Progenitor cell of endocrine pancreas (in vitro differentiated cells): Measurements from ENCODE around the gene EIF4EBP2. TPM values are rescaled to one million over a fixed set of nuclear protein-coding genes. Genes with fewer than 3 reads are reported as not detected.

ENCODE experiments used
- DNase-seq: peaks from one replicate; pipeline ENCODE4 v3.0.0; 2021; ENCODE audit warnings: low spot score; ENCODE audit not compliant: unreplicated experiment
- H3K27ac Mint-ChIP-seq: 2 replicates; pipeline ENCODE4 v1.8.0; 2021; ENCODE audit warnings: mild to moderate bottlenecking, moderate library complexity, mixed read lengths
- H3K27me3 Mint-ChIP-seq: 2 replicates; pipeline ENCODE4 v1.8.0; 2021; ENCODE audit warnings: mixed read lengths
- H3K36me3 Mint-ChIP-seq: 2 replicates; pipeline ENCODE4 v1.8.0; 2022; ENCODE audit warnings: mixed read lengths; ENCODE audit not compliant: insufficient read depth
- H3K4me1 Mint-ChIP-seq: 2 replicates; pipeline ENCODE4 v1.8.0; 2021; ENCODE audit warnings: low read depth, mixed read lengths
- H3K4me3 Mint-ChIP-seq: 2 replicates; pipeline ENCODE4 v1.8.0; 2021; ENCODE audit warnings: low read depth, mild to moderate bottlenecking, moderate library complexity, mixed read lengths
- H3K9me3 Mint-ChIP-seq: 2 replicates; pipeline ENCODE4 v1.8.0; 2021; ENCODE audit warnings: low read depth, mixed read lengths
- total RNA-seq: library from RNA; stranded (reverse); gene quantifications from 2 replicates; pipeline ENCODE4 v1.2.1, GENCODE V29; 2021
- TF ChIP-seq, protein P1 (sequence below): fragments of 200-600 bp; sonication (generic); IDR thresholded peaks from one replicate; pipeline ENCODE4 v1.5.0; 2021; ENCODE audit warnings: antibody characterized with exemption, mild to moderate bottlenecking; ENCODE audit not compliant: unreplicated experiment

The EIF4EBP2 gene
- total RNA-seq, 1 donor from 2014 or later = 101 TPM

DNA sequence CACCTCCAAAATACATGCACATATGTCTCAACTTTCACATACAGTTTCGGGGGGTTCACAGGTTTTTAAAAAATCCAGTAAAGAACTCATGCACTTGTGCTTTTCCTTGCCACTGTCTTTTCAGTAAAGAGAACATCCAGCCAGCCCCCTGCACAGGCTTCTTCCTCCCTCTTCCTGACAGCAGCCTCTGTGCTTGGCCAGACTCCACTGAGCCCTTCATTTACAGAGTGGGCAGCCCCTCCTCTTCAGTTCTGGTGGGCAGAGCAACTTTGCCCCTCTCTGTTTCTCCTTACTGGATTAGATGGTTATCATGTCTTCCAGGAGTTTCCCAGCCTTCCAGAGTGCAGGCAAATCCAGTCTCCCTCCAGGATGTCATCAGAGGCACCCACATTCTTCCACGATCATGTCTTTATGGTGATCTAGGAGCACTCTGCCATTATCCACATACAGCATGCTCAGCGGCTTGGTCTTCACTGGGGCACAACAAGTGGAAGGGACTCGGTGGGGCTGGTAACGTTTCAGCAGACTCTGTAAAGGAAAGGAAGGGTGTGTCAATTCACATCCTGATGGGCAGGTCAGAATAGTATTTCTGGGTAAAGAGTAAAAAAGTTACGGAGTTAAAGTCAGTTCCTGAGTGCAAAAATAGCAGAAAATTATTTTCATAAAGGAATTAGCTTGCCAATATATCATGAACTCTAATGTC lies 28.8 kb downstream of the EIF4EBP2 start:
- Mint-ChIP-seq H3K27me3 (peaks cover 11% of the 10 kb centered on the region), H3K4me3 (no peak overlapping the region), H3K36me3 (peaks cover 9% of the 10 kb centered on the region), H3K9me3 (no peaks in the 10 kb centered on the region), H3K4me1 (peaks cover 17% of the 10 kb centered on the region), H3K27ac (no peak overlapping the region)
- no peak for DNase-seq
- TF ChIP-seq, protein P1, sequence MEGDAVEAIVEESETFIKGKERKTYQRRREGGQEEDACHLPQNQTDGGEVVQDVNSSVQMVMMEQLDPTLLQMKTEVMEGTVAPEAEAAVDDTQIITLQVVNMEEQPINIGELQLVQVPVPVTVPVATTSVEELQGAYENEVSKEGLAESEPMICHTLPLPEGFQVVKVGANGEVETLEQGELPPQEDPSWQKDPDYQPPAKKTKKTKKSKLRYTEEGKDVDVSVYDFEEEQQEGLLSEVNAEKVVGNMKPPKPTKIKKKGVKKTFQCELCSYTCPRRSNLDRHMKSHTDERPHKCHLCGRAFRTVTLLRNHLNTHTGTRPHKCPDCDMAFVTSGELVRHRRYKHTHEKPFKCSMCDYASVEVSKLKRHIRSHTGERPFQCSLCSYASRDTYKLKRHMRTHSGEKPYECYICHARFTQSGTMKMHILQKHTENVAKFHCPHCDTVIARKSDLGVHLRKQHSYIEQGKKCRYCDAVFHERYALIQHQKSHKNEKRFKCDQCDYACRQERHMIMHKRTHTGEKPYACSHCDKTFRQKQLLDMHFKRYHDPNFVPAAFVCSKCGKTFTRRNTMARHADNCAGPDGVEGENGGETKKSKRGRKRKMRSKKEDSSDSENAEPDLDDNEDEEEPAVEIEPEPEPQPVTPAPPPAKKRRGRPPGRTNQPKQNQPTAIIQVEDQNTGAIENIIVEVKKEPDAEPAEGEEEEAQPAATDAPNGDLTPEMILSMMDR = no peak

DNA sequence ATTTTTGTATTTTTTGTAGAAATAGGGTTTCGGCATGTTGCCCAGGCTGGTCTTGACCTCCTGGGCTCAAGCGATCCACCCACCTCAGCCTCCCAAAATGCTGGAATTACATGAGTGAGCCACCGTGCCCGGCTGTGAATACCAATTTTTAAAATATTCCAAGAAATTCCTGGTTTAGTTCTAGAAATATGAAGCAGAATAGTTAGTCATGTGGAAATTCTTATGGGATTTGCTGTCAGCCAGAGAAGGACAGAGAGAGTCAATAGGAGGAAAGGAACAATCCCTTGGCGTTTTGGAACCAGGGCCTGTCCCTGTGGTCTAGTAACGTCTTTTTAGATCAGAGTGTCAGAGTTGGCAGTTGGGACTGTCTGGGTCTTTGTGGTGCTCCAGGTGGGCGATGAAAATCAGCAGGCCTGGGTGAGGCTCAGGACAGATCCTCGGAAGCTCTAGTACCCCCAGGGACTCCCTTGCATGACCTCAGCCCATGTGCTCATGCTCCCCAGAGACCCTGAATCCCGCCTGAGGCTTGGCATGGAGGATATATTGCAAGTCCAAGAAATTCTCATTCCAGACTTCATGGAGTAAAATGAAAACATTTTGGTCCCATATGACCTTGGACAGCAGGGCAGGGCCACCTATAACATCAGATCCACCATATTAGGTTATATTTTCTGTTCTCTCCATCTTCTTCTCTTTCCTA lies 29.8 kb downstream of the EIF4EBP2 start:
- TF ChIP-seq, protein P1 = no peak
- Mint-ChIP-seq H3K9me3 (no peaks in the 10 kb centered on the region), H3K4me1 (peaks cover 17% of the 10 kb centered on the region), H3K27me3 (peaks cover 19% of the 10 kb centered on the region), H3K36me3 (peaks cover 5% of the 10 kb centered on the region), H3K27ac (peak overlapping the region; percentile 24), H3K4me3 (no peak overlapping the region)
- no peak for DNase-seq

DNA sequence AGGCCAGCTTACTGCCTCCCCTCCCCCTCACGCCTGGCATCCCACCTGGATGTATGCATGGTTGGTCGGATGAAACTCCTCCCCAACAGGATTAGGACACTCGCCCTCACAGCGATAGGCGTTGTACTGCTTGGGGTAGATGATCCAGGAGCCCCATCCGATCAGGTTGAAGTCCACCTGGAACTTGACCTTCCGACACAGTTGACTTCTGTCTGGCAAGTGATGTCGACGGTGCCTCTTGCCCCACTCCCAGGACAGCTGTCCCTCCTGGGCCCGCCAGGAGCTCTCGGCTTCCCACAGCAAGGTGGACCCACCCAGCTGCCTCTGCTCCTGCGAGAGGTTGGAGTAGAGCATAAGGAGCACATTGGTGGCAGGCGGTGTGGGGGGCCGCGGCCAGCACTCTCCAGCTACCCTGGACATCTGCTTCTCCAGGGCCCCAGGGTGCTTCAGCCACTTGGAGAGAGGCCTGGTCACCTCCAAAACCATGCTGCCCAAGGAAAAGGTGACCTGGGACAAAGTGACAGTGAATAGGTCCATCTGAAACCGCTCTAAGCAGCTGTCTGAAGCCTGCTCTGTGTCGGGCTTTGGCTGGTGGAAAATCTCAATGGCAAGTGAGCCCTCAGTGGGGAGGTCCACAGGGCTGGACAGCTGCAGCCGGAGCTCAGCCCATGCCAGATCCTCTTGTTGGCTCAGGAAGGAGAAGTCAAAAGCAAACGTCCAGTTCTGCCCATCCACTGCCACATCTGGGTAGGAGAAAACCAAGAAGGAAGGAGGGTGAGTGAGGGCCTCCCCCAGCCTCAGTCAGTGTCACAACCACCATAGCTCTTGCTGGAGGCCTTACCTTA lies 31.5 kb downstream of the EIF4EBP2 start:
- Mint-ChIP-seq H3K9me3 (no peaks in the 10 kb centered on the region), H3K36me3 (peaks cover 2% of the 10 kb centered on the region), H3K27me3 (peaks cover 35% of the 10 kb centered on the region), H3K4me3 (no peak overlapping the region), H3K4me1 (peaks cover 17% of the 10 kb centered on the region), H3K27ac (no peak overlapping the region)
- DNase-seq = no peak
- TF ChIP-seq, protein P1 = no peak

- no peak for DNase-seq
- Mint-ChIP-seq H3K4me1 (peaks cover 10% of the 10 kb centered on the region), H3K27me3 (peaks cover 56% of the 10 kb centered on the region), H3K9me3 (no peaks in the 10 kb centered on the region), H3K36me3 (peaks cover 2% of the 10 kb centered on the region), H3K27ac (no peak overlapping the region), H3K4me3 (no peak overlapping the region)
- TF ChIP-seq, protein P1 = no peak
Measured at GRCh38 chr10:70437721-70438120, 33.8 kb downstream of the EIF4EBP2 start.
